A375 (cell line): Measurements from ENCODE around the gene ADAMTS5. TPM values are rescaled to one million over a fixed set of nuclear protein-coding genes. Genes with fewer than 3 reads are reported as not detected.

Source experiments
- small RNA-seq: library from RNA; depleted of rRNA; stranded (forward); fragments of <200 nt; gene quantifications from one replicate; pipeline ENCODE3, GENCODE V24; 2014
- total RNA-seq: library from RNA; depleted of rRNA; stranded (reverse); fragments of >200 nt; shearing (Covaris generic); gene quantifications from 2 replicates; pipeline ENCODE4 v1.2.3, GENCODE V29; 2014; rRNA removed

The ADAMTS5 gene
- 0.15 and 0.19 TPM in 2 replicates for total RNA-seq

GRCh38 chr21:26967062-26967913 is at the start of gene ADAMTS5:
Gene ADAMTS5 (minus strand): TSS chr21:26967088. CDS start chr21:26966391, 697 bp downstream.

Small RNA genes lying within 50 kb of the gene (small RNA-seq; reads per million reads assigned to genes)
- not detected for gene MIR4759

Other genes with a start within 250 kb of the ADAMTS5 start
- gene ADAMTS1, start 121.7 kb downstream of the ADAMTS5 start, total RNA-seq = 6.4 and 8.9 TPM in 2 replicates